Islet of Langerhans (tissue), 1 donor: ENCODE results near the gene TXNDC5.
"Not testable (repeated sequence)": the region's sequence is repeated elsewhere in the genome, so short reads cannot be mapped to it uniquely, and the experiment has no call there.

Experiments
- FAIRE-seq: peaks from one replicate; lab custom pipeline; 2011; peaks lifted over from hg19 to GRCh38; lab: Jason Lieb, UNC

The TXNDC5 gene

GRCh38 chr6:7894262-7895124 is 16.1 kb downstream of the TXNDC5 start:
- no peak for FAIRE-seq

- FAIRE-seq: no peak
These were observed 17.2 kb downstream of the TXNDC5 start for GRCh38 chr6:7893342-7893741.

DNA sequence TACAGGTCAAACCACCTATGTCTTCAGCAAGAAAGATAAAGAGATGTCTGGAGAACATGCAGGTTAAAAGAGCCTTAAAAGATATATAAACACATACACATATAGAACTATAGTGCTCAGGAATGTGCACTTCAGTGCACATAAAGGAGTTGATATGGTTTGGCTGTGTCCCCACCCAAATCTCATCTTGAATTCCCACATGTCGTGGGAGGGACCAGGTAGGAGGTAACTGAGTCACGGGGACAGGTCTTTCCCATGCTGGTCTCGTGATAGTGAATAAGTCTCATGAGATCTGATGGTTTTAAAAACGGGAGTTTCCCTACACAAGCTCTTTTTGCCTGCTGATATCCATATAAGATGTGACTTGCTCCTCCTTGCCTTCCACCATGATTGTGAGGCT is 18.2 kb downstream of the TXNDC5 start:
- FAIRE-seq: not testable (repeated sequence)

GRCh38 chr6:7891078-7891872 is 19.3 kb downstream of the TXNDC5 start:
- no peak for FAIRE-seq

GRCh38 chr6:7888587-7889357 is 21.8 kb downstream of the TXNDC5 start:
- FAIRE-seq: no peak

- FAIRE-seq: no peak
These were observed 23.2 kb downstream of the TXNDC5 start for GRCh38 chr6:7887278-7887991.

DNA sequence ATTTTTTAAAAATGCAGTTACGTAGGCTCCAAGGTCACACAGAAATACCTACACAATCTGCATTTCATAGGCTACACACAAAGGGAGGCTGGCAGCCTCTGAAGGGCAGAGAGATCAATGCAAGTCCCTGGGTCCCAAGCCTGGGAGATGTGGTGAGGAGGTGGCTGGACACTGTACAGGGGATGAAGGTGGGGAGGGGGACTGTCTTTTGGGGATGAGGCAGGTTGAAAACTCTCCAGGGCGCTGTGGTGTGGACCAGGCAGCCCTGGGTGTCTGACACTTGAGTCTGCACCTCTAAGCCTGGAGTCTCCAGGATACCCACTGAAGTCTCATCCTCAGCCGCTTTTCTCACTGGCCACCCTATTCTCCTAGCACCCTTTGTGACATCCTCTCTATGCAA is 24.5 kb downstream of the TXNDC5 start:
- no peak for FAIRE-seq

DNA sequence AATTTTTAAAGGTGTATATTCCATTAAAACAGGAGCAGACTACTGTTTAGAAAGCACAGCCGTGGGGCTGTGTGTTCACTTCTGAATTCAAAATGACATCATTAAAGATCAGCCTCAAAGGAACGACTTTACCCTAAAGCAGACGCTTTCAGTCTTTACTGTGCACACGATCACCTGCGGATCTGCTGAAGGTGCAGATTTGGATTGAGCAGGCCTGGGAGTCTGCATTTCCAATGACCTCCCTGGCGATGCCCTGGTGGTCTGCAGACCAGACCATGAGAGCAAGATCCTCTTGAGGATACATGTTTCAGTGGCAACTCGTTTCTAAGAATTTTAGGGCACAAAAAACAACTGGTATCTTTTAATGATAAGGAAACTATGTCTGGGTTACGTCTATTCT is 27.2 kb downstream of the TXNDC5 start:
- no peak for FAIRE-seq

- FAIRE-seq: no peak
These were observed 27.9 kb downstream of the TXNDC5 start for GRCh38 chr6:7882505-7883257.

GRCh38 chr6:7881765-7882500 is 28.7 kb downstream of the TXNDC5 start:
- no peak for FAIRE-seq

- FAIRE-seq: no peak
These were observed 29.9 kb downstream of the TXNDC5 start for GRCh38 chr6:7880718-7881107.

GRCh38 chr6:7879980-7880717 is 30.4 kb downstream of the TXNDC5 start:
- no peak for FAIRE-seq

- FAIRE-seq: no peak
These were observed 31.0 kb downstream of the TXNDC5 start for GRCh38 chr6:7879579-7879978.

- FAIRE-seq: no peak
These were observed 31.5 kb downstream of the TXNDC5 start for GRCh38 chr6:7879043-7879442.

- FAIRE-seq: no peak
These were observed 32.1 kb downstream of the TXNDC5 start for GRCh38 chr6:7878401-7878964.

GRCh38 chr6:7868926-7869325 is 41.7 kb downstream of the TXNDC5 start:
- FAIRE-seq: no peak

DNA sequence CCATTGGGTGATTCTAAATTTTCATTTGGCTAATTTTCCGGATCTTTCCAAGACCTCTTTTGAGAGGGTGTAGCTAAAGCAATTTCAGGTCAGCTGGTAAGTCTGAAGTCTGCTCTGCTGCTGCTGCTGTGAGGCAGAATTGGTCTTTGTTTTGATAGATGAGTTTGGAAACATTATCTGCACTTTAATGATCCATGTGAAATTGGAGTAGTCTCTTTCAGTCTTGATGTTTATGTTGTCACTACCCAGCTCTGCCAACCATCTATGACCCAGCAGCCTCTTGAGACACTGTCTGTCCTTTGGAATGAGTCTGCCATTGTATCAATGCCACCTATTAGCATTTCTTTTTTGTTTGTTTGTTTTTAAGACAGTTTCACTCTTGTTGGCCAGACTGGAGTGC is 44.1 kb downstream of the TXNDC5 start:
- no peak for FAIRE-seq

GRCh38 chr6:7865781-7866180 is 44.8 kb downstream of the TXNDC5 start:
- no peak for FAIRE-seq

GRCh38 chr6:7859591-7859990 is 51.0 kb downstream of the TXNDC5 start:
- FAIRE-seq: no peak

- FAIRE-seq: no peak
These were observed 58.8 kb downstream of the TXNDC5 start for GRCh38 chr6:7851780-7852179.
